ENCODE results near the gene ZFHX3. TPM values are rescaled to one million over a fixed set of nuclear protein-coding genes. Genes with fewer than 3 reads are reported as not detected.

Gene ZFHX3
- total and polyA plus RNA-seq, 2 donors (not counting 3 experiments of a cell fraction or from before 2014, with no cell fraction given) = 3.7 to 18.8 TPM

- CTCF ChIA-PET = interaction anchor here (0.6 kb wide), 2 partner anchors 15 to 142 kb away, joined by 3 to 5 read pairs; no protein-coding TSS in a partner anchor
- H3K27me3 ChIP-seq (ENCODE audit: control insufficient read depth in 2 of 2, insufficient read depth in 2 of 2, low read length in 2 of 2) = no peaks in the 10 kb centered on the region
- H3K79me2 ChIP-seq (ENCODE audit: control insufficient read depth, insufficient read depth, low read length) = no peaks in the 10 kb centered on the region
- H3K4me3 ChIP-seq (replicated peaks in 1 of 3; ENCODE audit: insufficient read depth in 1 of 3, low read depth in 1 of 3, low read length in 3 of 3) = no peak overlapping the region
- dilution Hi-C loops (cut with MboI; ENCODE audit: extremely low pct_ligation_motif_present, low sequenced_read_pairs) = no loop called here
- H3K9ac ChIP-seq (replicated peaks; ENCODE audit: extremely low read depth, insufficient read depth, low read length) = no peak overlapping the region
- H4K20me1 ChIP-seq (replicated peaks; ENCODE audit: control insufficient read depth, extremely low read depth, insufficient read depth, low read length) = no peaks in the 10 kb centered on the region
- intact Hi-C loops (cut with micrococcal nuclease) = no loop called here
- H3K27ac ChIP-seq (ENCODE audit: insufficient read depth, low read depth, low read length) = no peak overlapping the region
- no peaks in the 10 kb centered on the region for H3K9me1 ChIP-seq (replicated peaks; ENCODE audit: control insufficient read depth, extremely low read depth, insufficient read depth, low read length)
- no peak overlapping the region for H3K4me2 ChIP-seq (ENCODE audit: insufficient read depth, low read length)
- POLR2A ChIA-PET = no interaction called here
- no peak overlapping the region for H2AFZ ChIP-seq (ENCODE audit: low read depth, low read length)
- FAIRE-seq (no peak), DNase-seq (ENCODE audit: low read depth, low spot score) (no peak)
- no peak for TF ChIP-seq GATA2 (IDR thresholded peaks at IDR 0.05; ENCODE audit: insufficient read depth, insufficient read length, low read depth, low read length)
- TF ChIP-seq FOS (IDR thresholded peaks at IDR 0.05; ENCODE audit: borderline replicate concordance, insufficient read depth, low read length) = no peak
- no peak for TF ChIP-seq MYC (IDR thresholded peaks at IDR 0.05; ENCODE audit: low read depth, low read length)
- TF ChIP-seq JUN (IDR thresholded peaks at IDR 0.05; ENCODE audit: borderline replicate concordance, insufficient read depth, insufficient read length, low read depth) = no peak
- no peaks in the 10 kb centered on the region for H3K36me3 ChIP-seq (ENCODE audit: control insufficient read depth in 2 of 2, extremely low read depth in 1 of 2, insufficient read depth in 2 of 2, low read length in 2 of 2)
- no peaks in the 10 kb centered on the region for H3K9me3 ChIP-seq (replicated peaks; ENCODE audit: control insufficient read depth, insufficient read depth, low read length)
- no TSS peak for BruUV-seq (replicated peaks)
- no peaks in the 10 kb centered on the region for H3K4me1 ChIP-seq (ENCODE audit: control insufficient read depth, extremely low read depth, insufficient read depth, low read length)
Observed at GRCh38 chr16:72921620-72922019, 126.3 kb downstream of the ZFHX3 start.

DNA sequence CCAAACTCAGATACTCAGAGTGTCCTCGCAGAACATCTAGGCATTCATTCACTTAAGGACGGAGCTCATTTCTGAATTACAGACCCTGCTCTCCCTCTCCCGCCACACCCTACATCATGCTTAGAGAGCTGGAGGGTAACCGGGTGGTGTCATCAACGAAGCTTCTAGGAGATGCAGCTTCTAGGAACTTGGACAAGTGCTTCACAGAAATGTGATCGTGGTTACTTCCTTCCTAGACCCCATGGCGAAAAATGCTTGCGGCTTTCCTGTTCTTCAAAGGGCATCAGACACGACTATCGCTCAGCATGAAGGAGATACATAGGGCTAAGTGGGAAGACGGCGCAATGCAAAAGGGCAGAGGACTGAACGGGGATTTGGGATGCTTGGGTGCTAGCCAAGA, 126.8 kb downstream of the ZFHX3 start:
- no peak overlapping the region for H3K4me3 ChIP-seq (replicated peaks in 1 of 3; ENCODE audit: insufficient read depth in 1 of 3, low read depth in 1 of 3, low read length in 3 of 3)
- no peak overlapping the region for H3K27ac ChIP-seq (ENCODE audit: insufficient read depth, low read depth, low read length)
- no peak overlapping the region for H3K9ac ChIP-seq (replicated peaks; ENCODE audit: extremely low read depth, insufficient read depth, low read length)
- no peak overlapping the region for H2AFZ ChIP-seq (ENCODE audit: low read depth, low read length)
- no peak for DNase-seq (ENCODE audit: low read depth, low spot score)
- H3K9me3 ChIP-seq (replicated peaks; ENCODE audit: control insufficient read depth, insufficient read depth, low read length) = no peaks in the 10 kb centered on the region
- ChIA-PET POLR2A (interaction anchor here (0.6 kb wide), 1 partner anchor 260 kb away, joined by 3 read pairs; no protein-coding TSS in a partner anchor), CTCF (interaction anchor here (0.6 to 0.8 kb wide), 3 partner anchors 15 to 142 kb away, joined by 3 to 5 read pairs (median 5); no protein-coding TSS in a partner anchor)
- TF ChIP-seq MYC (IDR thresholded peaks at IDR 0.05; ENCODE audit: low read depth, low read length) (no peak), POLR2AphosphoS5 (IDR thresholded peaks at IDR 0.05; ENCODE audit: insufficient read depth, low read depth, low read length) (no peak), CTCF (IDR thresholded peaks at IDR 0.05; ENCODE audit: extremely low read depth in 1 of 2, insufficient read depth in 1 of 2, low read depth in 1 of 2, low read length in 2 of 2) (no peak), EZH2 (IDR thresholded peaks at IDR 0.05; ENCODE audit: borderline replicate concordance, low read depth, low read length, severe bottlenecking) (no peak), JUN (IDR thresholded peaks at IDR 0.05; ENCODE audit: borderline replicate concordance, insufficient read depth, insufficient read length, low read depth) (no peak), GATA2 (IDR thresholded peaks at IDR 0.05; ENCODE audit: insufficient read depth, insufficient read length, low read depth, low read length) (no peak), POLR2A (IDR thresholded peaks at IDR 0.05; ENCODE audit: low read depth, low read length) (no peak), FOS (IDR thresholded peaks at IDR 0.05; ENCODE audit: borderline replicate concordance, insufficient read depth, low read length) (no peak)
- TF ChIP-seq, protein P1, sequence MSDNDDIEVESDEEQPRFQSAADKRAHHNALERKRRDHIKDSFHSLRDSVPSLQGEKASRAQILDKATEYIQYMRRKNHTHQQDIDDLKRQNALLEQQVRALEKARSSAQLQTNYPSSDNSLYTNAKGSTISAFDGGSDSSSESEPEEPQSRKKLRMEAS (IDR thresholded peaks at IDR 0.05; ENCODE audit: insufficient read depth, insufficient read length) = no peak
- FAIRE-seq = no peak
- H3K79me2 ChIP-seq (ENCODE audit: control insufficient read depth, insufficient read depth, low read length) = no peaks in the 10 kb centered on the region
- no peak overlapping the region for H3K4me2 ChIP-seq (ENCODE audit: insufficient read depth, low read length)
- H3K4me1 ChIP-seq (ENCODE audit: control insufficient read depth, extremely low read depth, insufficient read depth, low read length) = no peaks in the 10 kb centered on the region
- no peaks in the 10 kb centered on the region for H3K27me3 ChIP-seq (ENCODE audit: control insufficient read depth in 2 of 2, insufficient read depth in 2 of 2, low read length in 2 of 2)
- no TSS peak for BruUV-seq (replicated peaks)
- H3K9me1 ChIP-seq (replicated peaks; ENCODE audit: control insufficient read depth, extremely low read depth, insufficient read depth, low read length) = no peaks in the 10 kb centered on the region
- H3K36me3 ChIP-seq (ENCODE audit: control insufficient read depth in 2 of 2, extremely low read depth in 1 of 2, insufficient read depth in 2 of 2, low read length in 2 of 2) = no peaks in the 10 kb centered on the region
- dilution Hi-C loops (cut with MboI; ENCODE audit: extremely low pct_ligation_motif_present, low sequenced_read_pairs) = no loop called here
- intact Hi-C loops (cut with micrococcal nuclease) = no loop called here
- H4K20me1 ChIP-seq (replicated peaks; ENCODE audit: control insufficient read depth, extremely low read depth, insufficient read depth, low read length) = no peaks in the 10 kb centered on the region

All from endothelial cell of umbilical vein (primary cell).